GM21526 (cell line): ENCODE results near the gene CDCA4.

Experiments used
- ATAC-seq: cut with Tn5 transposase; IDR thresholded peaks from one replicate; pipeline ENCODE4 v1.9.1; 2021; ENCODE audit warnings: moderate library complexity; ENCODE audit not compliant: unreplicated experiment, low FRiP score

Gene CDCA4

GRCh38 chr14:105059035-105059924 lies 38.4 kb upstream of the CDCA4 start:
- no peak for ATAC-seq

- ATAC-seq: no peak
Measured at GRCh38 chr14:105058521-105059034, 37.7 kb upstream of the CDCA4 start.

- no peak for ATAC-seq
Measured at GRCh38 chr14:105056303-105056831, 35.5 kb upstream of the CDCA4 start.

GRCh38 chr14:105055736-105056302 lies 34.9 kb upstream of the CDCA4 start:
- no peak for ATAC-seq

- no peak for ATAC-seq
Measured at GRCh38 chr14:105055334-105055733, 34.5 kb upstream of the CDCA4 start.

- no peak for ATAC-seq
Measured at GRCh38 chr14:105053996-105054395, 33.1 kb upstream of the CDCA4 start.

- no peak for ATAC-seq
Measured at GRCh38 chr14:105053421-105053820, 32.5 kb upstream of the CDCA4 start.

GRCh38 chr14:105052110-105052458 lies 31.2 kb upstream of the CDCA4 start:
- no peak for ATAC-seq

- no peak for ATAC-seq
Measured at GRCh38 chr14:105051182-105052109, 30.6 kb upstream of the CDCA4 start.

GRCh38 chr14:105050551-105050897 lies 29.6 kb upstream of the CDCA4 start:
- ATAC-seq: no peak

- no peak for ATAC-seq
Measured at GRCh38 chr14:105049753-105050550, 29.1 kb upstream of the CDCA4 start.

GRCh38 chr14:105047283-105048016 lies 26.6 kb upstream of the CDCA4 start:
- ATAC-seq: no peak

GRCh38 chr14:105046891-105047282 lies 26.0 kb upstream of the CDCA4 start:
- no peak for ATAC-seq

GRCh38 chr14:105045710-105046326 lies 24.9 kb upstream of the CDCA4 start:
- peak; percentile 56 for ATAC-seq

- no peak for ATAC-seq
Measured at GRCh38 chr14:105043641-105044040, 22.8 kb upstream of the CDCA4 start.

- no peak for ATAC-seq
Measured at GRCh38 chr14:105042813-105043212, 21.9 kb upstream of the CDCA4 start.

- no peak for ATAC-seq
Measured at GRCh38 chr14:105041841-105042765, 21.2 kb upstream of the CDCA4 start.
